Measurements from ENCODE around the gene FBLN2. TPM values are rescaled to one million over a fixed set of nuclear protein-coding genes. Genes with fewer than 3 reads are reported as not detected.

FBLN2 gene
- total and polyA plus RNA-seq, 4 donors: 1.3 to 9.1 (median 4.3) TPM

DNA sequence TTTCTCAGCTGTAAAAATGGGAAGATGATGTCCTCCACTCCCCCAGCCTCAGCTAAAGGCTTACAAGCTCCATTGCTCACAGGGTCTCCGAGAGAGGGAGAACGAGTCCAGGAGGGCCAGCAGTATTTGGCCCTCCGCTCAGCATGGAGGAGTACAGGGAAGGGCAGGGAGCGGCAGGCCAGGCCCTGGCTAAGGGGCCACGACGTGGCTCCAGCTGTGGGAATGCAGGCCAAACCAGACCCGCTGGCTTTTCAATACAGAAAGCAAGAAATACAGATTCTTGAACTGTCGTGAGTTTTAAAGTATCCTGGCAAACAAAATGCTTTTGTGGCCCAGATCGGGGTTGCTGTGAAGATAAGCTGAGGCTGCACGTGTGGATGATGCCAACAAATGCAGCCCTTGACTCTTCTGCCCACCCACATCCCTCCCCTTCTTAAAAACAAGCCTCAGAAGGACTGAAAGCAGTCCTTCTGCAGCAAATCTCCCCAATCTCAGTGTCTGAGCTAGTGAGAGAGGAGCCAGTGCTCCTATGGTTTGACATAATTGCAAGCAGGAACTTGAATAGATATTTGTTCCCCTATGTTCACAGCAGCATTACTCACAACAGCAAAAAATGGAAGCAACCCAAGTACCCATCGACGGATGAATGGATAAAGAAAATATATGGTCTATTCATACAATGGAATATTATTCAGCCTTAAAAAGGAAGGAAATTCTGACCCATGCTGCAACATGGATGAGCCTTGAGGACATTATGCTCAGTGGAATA, 18.5 kb upstream of the FBLN2 start:
- H3K9me3 ChIP-seq (ENCODE audit: control insufficient read depth in 4 of 4, low read length in 3 of 4): no peaks in the 10 kb centered on the region
- TF ChIP-seq TAF1 (conservative IDR thresholded peaks at IDR 0.05): no peak
- no peak for TF ChIP-seq ZBTB33 (IDR thresholded peaks at IDR 0.05)
- TF ChIP-seq JUND (IDR thresholded peaks at IDR 0.05): no peak
- TF ChIP-seq, protein P1, sequence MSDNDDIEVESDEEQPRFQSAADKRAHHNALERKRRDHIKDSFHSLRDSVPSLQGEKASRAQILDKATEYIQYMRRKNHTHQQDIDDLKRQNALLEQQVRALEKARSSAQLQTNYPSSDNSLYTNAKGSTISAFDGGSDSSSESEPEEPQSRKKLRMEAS (IDR thresholded peaks at IDR 0.05): no peak
- TF ChIP-seq CTCF (IDR thresholded peaks at IDR 0.05; ENCODE audit: low read depth, low read length, missing input control): no peak
- no peak for TF ChIP-seq RAD21 (IDR thresholded peaks at IDR 0.05)
- no peak for TF ChIP-seq EGR1 (IDR thresholded peaks at IDR 0.05; ENCODE audit: low read depth in 2 of 2)
- TF ChIP-seq HNF4G (IDR thresholded peaks at IDR 0.05): no peak
- TF ChIP-seq FOXA2 (IDR thresholded peaks at IDR 0.05): no peak
- no peak for TF ChIP-seq NR2F2 (IDR thresholded peaks at IDR 0.05)
- 79% methylated on average over 12 of the region's 12 CpGs for WGBS
- H3K4me3 ChIP-seq (ENCODE audit: low read depth in 1 of 3, low read length in 3 of 3): no peak overlapping the region
- no peak overlapping the region for H3K9ac ChIP-seq (ENCODE audit: low read depth in 1 of 2, low read length in 2 of 2)
- no peaks in the 10 kb centered on the region for H3K4me1 ChIP-seq (ENCODE audit: control insufficient read depth in 4 of 4, insufficient read depth in 4 of 4, low read length in 3 of 4)
- peaks cover 3 to 22% (median 4%) of the 10 kb centered on the region in 4 donors for H3K27me3 ChIP-seq (ENCODE audit: control insufficient read depth in 4 of 4, insufficient read depth in 4 of 4, low read length in 3 of 4)
- DNase-seq (ENCODE audit: low spot score): no peak
- H3K36me3 ChIP-seq (ENCODE audit: control insufficient read depth in 4 of 4, insufficient read depth in 3 of 4, low read depth in 1 of 4, low read length in 3 of 4): no peaks in the 10 kb centered on the region
- no peak overlapping the region for H3K27ac ChIP-seq (ENCODE audit: low read depth in 1 of 2, low read length in 2 of 2)

DNA sequence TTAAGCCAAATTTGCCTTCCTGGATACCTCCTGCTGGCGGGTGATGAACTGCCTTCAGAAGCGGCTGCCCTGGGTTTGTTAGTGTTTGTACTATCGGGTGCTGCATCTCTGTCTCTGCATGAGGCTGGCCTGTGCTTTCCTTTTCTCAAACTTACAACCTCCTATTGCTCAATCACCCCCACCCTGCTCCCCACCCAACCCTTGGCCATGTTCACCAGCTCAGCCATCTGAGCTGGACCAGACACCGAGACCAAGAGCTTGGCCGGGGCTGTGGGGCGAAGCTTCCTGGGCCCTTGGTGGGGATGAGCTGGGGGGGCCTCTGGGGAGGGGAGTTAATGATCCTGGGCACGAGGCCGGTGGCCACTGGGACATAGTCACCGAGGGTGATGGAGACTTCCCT, 16.8 kb upstream of the FBLN2 start:
- Histone ChIP-seq H3K9ac (ENCODE audit: low read depth in 1 of 2, low read length in 2 of 2) (no peak overlapping the region), H3K27ac (ENCODE audit: low read depth in 1 of 2, low read length in 2 of 2) (no peak overlapping the region), H3K4me3 (ENCODE audit: low read depth in 1 of 3, low read length in 3 of 3) (no peak overlapping the region), H3K9me3 (ENCODE audit: control insufficient read depth in 4 of 4, low read length in 3 of 4) (no peaks in the 10 kb centered on the region), H3K4me1 (ENCODE audit: control insufficient read depth in 4 of 4, insufficient read depth in 4 of 4, low read length in 3 of 4) (no peaks in the 10 kb centered on the region), H3K27me3 (ENCODE audit: control insufficient read depth in 4 of 4, insufficient read depth in 4 of 4, low read length in 3 of 4) (peaks cover 0 to 18% (median 4%) of the 10 kb centered on the region in 4 donors), H3K36me3 (ENCODE audit: control insufficient read depth in 4 of 4, insufficient read depth in 3 of 4, low read depth in 1 of 4, low read length in 3 of 4) (no peaks in the 10 kb centered on the region)
- TF ChIP-seq, protein P2, sequence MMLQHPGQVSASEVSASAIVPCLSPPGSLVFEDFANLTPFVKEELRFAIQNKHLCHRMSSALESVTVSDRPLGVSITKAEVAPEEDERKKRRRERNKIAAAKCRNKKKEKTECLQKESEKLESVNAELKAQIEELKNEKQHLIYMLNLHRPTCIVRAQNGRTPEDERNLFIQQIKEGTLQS (IDR thresholded peaks at IDR 0.05): no peak
- TF ChIP-seq NR2F2 (IDR thresholded peaks at IDR 0.05) (no peak), TAF1 (conservative IDR thresholded peaks at IDR 0.05) (no peak), HNF4A (conservative IDR thresholded peaks at IDR 0.05) (no peak), GABPA (IDR thresholded peaks at IDR 0.05 in 1 of 2, conservative IDR thresholded peaks at IDR 0.05 in 1 of 2) (no peak), JUND (IDR thresholded peaks at IDR 0.05) (no peak), EGR1 (IDR thresholded peaks at IDR 0.05; ENCODE audit: low read depth in 2 of 2) (no peak), FOXA2 (IDR thresholded peaks at IDR 0.05) (no peak), FOXA1 (IDR thresholded peaks at IDR 0.05) (no peak), SP1 (IDR thresholded peaks at IDR 0.05) (no peak), CTCF (IDR thresholded peaks at IDR 0.05; ENCODE audit: low read depth, low read length, missing input control) (no peak), ZBTB33 (IDR thresholded peaks at IDR 0.05) (no peak), REST (IDR thresholded peaks at IDR 0.05) (no peak)
- TF ChIP-seq, protein P1 (IDR thresholded peaks at IDR 0.05): no peak
- no peak for DNase-seq (ENCODE audit: low spot score)
- WGBS: 71% methylated on average over 9 of the region's 9 CpGs
